Naive thymus-derived CD4-positive, alpha-beta T cell (primary cell): ENCODE measurements around the gene PTPRF. TPM values are rescaled to one million over a fixed set of nuclear protein-coding genes. Genes with fewer than 3 reads are reported as not detected.

Experiments used
- ATAC-seq: fragments of 150-1000 bp; cut with Tn5 transposase; 2 replicates; pipeline ENCODE4 v1.10.0; 2021; ENCODE audit warnings: mild to moderate bottlenecking, moderate library complexity
- CTCF ChIA-PET: fragments of 350-600 bp; sonication (Branson Sonifier 250); formaldehyde crosslinking; loops from one replicate; lab custom pipeline; 2021; ENCODE audit warnings: antibody characterized with exemption; lab: Charles Lee
- POLR2A ChIA-PET: fragments of 350-600 bp; sonication (Branson Sonifier 250); formaldehyde crosslinking; loops from one replicate; lab custom pipeline; 2021; ENCODE audit warnings: antibody characterized with exemption, inconsistent platforms; lab: Charles Lee
- DNase-seq, 9 donors: peaks; one replicate each; pipeline versions ENCODE4 v3.0.0 to v3.0.0-alpha.2; 2020 to 2022; ENCODE audit warnings: mixed read lengths in 1 of 9
- H3K27ac ChIP-seq: one replicate; pipeline ENCODE4 v1.7.0; 2013; ENCODE audit warnings: mild to moderate bottlenecking, low read depth, low read length, moderate library complexity
- H3K27me3 ChIP-seq, 2 donors: one replicate each; pipeline ENCODE4 v1.7.0; 2013; ENCODE audit warnings: low read length in 2 of 2, mild to moderate bottlenecking in 2 of 2, moderate library complexity in 2 of 2; ENCODE audit not compliant: control insufficient read depth in 2 of 2, insufficient read depth in 2 of 2
- H3K36me3 ChIP-seq, 3 experiments: 1 replicate in 2 of 3; 2 replicates in 1 of 3; pipeline ENCODE4 v1.7.0; 2013; ENCODE audit warnings: low read length in 3 of 3, mild to moderate bottlenecking in 3 of 3, moderate library complexity in 1 of 3; ENCODE audit not compliant: insufficient read depth in 3 of 3, control insufficient read depth in 2 of 3
- H3K4me1 ChIP-seq, 2 donors: one replicate each; pipeline ENCODE4 v1.7.0; 2013; ENCODE audit warnings: low read length in 2 of 2, mild to moderate bottlenecking in 2 of 2, moderate library complexity in 1 of 2; ENCODE audit not compliant: control insufficient read depth in 2 of 2, insufficient read depth in 2 of 2
- H3K4me3 ChIP-seq: 2 replicates; pipeline ENCODE4 v1.7.0; 2013; ENCODE audit warnings: mild to moderate bottlenecking, low read length
- H3K9me3 ChIP-seq, 3 experiments: 1 replicate in 2 of 3; 2 replicates in 1 of 3; pipeline ENCODE4 v1.7.0; 2013; ENCODE audit warnings: low read length in 3 of 3; ENCODE audit not compliant: control insufficient read depth in 2 of 3
- H3K27ac Mint-ChIP-seq, 9 donors: one replicate each; pipeline ENCODE4 v1.8.0; 2020 to 2022; ENCODE audit warnings: mixed read lengths in 9 of 9, mild to moderate bottlenecking in 8 of 9, moderate library complexity in 5 of 9, inconsistent platforms in 2 of 9
- H3K27me3 Mint-ChIP-seq, 5 donors: one replicate each; pipeline ENCODE4 v1.8.0; 2021 to 2022; ENCODE audit warnings: mixed read lengths in 5 of 5, mild to moderate bottlenecking in 1 of 5
- H3K36me3 Mint-ChIP-seq, 5 donors: one replicate each; pipeline ENCODE4 v1.8.0; 2020 to 2022; ENCODE audit warnings: mixed read lengths in 5 of 5, mild to moderate bottlenecking in 3 of 5, inconsistent platforms in 1 of 5
- H3K4me1 Mint-ChIP-seq, 7 donors: one replicate each; pipeline ENCODE4 v1.8.0; 2020 to 2022; ENCODE audit warnings: mixed read lengths in 7 of 7, mild to moderate bottlenecking in 3 of 7, inconsistent platforms in 1 of 7
- H3K4me3 Mint-ChIP-seq, 10 donors: one replicate each; pipeline ENCODE4 v1.8.0; 2020 to 2022; ENCODE audit warnings: mild to moderate bottlenecking in 10 of 10, mixed read lengths in 10 of 10, moderate library complexity in 6 of 10, inconsistent platforms in 2 of 10
- H3K9me3 Mint-ChIP-seq, 11 donors: one replicate each; pipeline ENCODE4 v1.8.0; 2020 to 2022; ENCODE audit warnings: mixed read lengths in 11 of 11, mild to moderate bottlenecking in 4 of 11, inconsistent platforms in 1 of 11, moderate library complexity in 1 of 11
- intact Hi-C, 2 donors: fragments of 100-400 bp; cut with micrococcal nuclease; formaldehyde crosslinking; loops; one replicate each; pipeline ENCODE4 v1.15.1; 2023
- polyA plus RNA-seq, 2 donors: library from polyadenylated mRNA; unstranded; fragments of 300-500 nt; fragmentation: Illumina TruSeq; gene quantifications; one replicate each; pipeline ENCODE4 v1.2.3, GENCODE V29; 2021
- total RNA-seq, 6 experiments: library from RNA in 5 of 6; stranded (reverse) in 5 of 6; gene quantifications; 1 replicate in 5 of 6; 2 replicates in 1 of 6; pipeline ENCODE4 v1.2.3 and lab custom pipeline; 2021 to 2026

Gene PTPRF
- total and polyA plus RNA-seq, 7 experiments from 2014 or later = 0.49 to 2.3 (median 1.8) TPM; not detected in 4

DNA sequence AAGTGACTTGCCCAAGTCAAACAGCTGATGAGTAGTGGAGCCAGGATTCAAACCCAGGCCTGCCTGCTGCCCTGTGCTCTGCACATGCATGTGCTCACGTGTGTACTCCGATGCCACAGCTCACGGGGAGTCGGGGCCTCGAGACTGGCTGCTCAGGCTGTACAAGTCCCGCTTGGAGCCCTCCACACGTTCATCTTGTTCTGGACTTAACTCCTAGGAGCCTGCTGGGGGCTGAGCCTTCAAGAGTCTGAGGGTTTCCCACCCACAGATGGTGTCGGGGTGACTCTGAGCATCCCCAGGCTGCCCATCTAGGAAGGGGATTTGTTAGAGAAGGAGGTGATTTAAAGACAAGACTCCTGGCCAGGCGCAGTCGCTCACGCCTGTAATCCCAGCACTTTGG lies 83.5 kb downstream of the PTPRF start:
- no peak overlapping the region for H3K27ac Mint-ChIP-seq
- ChIA-PET CTCF (no interaction called here), POLR2A (no interaction called here)
- no peak overlapping the region for H3K4me3 Mint-ChIP-seq
- H3K4me1 Mint-ChIP-seq = peaks cover 0 to 5% (median 0%) of the 10 kb centered on the region in 7 donors
- Histone ChIP-seq H3K27me3 (no peaks in the 10 kb centered on the region), H3K27ac (no peak overlapping the region), H3K4me3 (no peak overlapping the region), H3K36me3 (no peaks in the 10 kb centered on the region), H3K9me3 (no peaks in the 10 kb centered on the region), H3K4me1 (no peaks in the 10 kb centered on the region)
- H3K36me3 Mint-ChIP-seq = no peaks in the 10 kb centered on the region
- ATAC-seq (peak; percentile 12), DNase-seq (no peak)
- intact Hi-C loops = no loop called here
- H3K27me3 Mint-ChIP-seq = no peaks in the 10 kb centered on the region
- no peaks in the 10 kb centered on the region for H3K9me3 Mint-ChIP-seq

DNA sequence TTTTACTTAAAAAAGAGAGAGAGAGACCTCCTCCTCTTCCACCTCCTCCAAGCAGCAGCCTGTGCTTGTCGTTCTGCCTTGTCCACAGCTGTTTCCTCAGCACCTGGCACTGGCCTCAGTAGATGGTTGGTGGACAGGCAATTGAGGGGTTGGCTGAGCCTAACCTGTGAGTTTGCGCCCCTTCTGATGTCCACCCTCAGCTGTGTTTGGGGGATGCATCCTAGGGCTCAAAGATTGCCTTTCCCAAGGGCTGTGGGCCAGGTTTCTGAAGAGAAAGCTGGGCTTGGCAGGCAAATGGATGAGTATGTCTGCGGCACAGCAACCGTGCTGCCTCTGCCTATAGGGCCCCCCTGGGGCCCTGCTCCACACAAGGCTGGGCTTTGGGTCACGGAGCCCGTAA lies 84.2 kb downstream of the PTPRF start:
- H3K4me1 Mint-ChIP-seq = peaks cover 0 to 5% (median 0%) of the 10 kb centered on the region in 7 donors
- CTCF ChIA-PET = no interaction called here
- no peak for DNase-seq

DNA sequence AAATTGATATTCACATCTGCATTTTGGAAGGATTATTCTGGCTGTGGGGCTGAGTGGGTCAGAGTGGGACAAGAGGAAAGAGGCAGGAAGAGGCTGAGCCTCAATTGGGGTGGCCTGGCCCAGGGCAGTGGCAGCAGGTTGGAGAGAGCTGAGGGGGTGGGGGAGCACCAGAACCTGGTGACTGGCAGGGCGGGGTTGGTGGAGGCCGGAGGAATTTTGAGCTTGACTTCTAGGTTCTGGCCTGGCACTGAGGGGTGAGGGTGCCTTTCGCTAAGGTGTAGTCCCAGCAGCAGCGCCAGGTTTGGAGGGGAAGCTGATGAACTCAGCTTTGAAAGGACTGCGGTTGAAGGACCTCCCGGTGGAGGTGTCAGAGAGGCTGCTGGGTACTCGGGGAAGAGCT lies 85.7 kb downstream of the PTPRF start:
- Histone ChIP-seq H3K4me1 (no peaks in the 10 kb centered on the region), H3K36me3 (no peaks in the 10 kb centered on the region), H3K27ac (no peak overlapping the region), H3K27me3 (no peaks in the 10 kb centered on the region), H3K9me3 (no peaks in the 10 kb centered on the region), H3K4me3 (no peak overlapping the region)
- peaks cover 0 to 4% (median 0%) of the 10 kb centered on the region in 7 donors for H3K4me1 Mint-ChIP-seq
- H3K36me3 Mint-ChIP-seq = no peaks in the 10 kb centered on the region
- DNase-seq (no peak), ATAC-seq (no peak)
- H3K9me3 Mint-ChIP-seq = no peaks in the 10 kb centered on the region
- H3K4me3 Mint-ChIP-seq = no peak overlapping the region
- ChIA-PET CTCF (no interaction called here), POLR2A (no interaction called here)
- no peak overlapping the region for H3K27ac Mint-ChIP-seq
- intact Hi-C loops = no loop called here
- no peaks in the 10 kb centered on the region for H3K27me3 Mint-ChIP-seq

More for the DNA sequence above, 84.2 kb downstream of the PTPRF start:
- H3K36me3 ChIP-seq = no peaks in the 10 kb centered on the region
- no peaks in the 10 kb centered on the region for H3K9me3 ChIP-seq
- no peak for ATAC-seq
- no peaks in the 10 kb centered on the region for H3K4me1 ChIP-seq
- Mint-ChIP-seq H3K27me3 (no peaks in the 10 kb centered on the region), H3K36me3 (no peaks in the 10 kb centered on the region), H3K27ac (no peak overlapping the region), H3K4me3 (no peak overlapping the region), H3K9me3 (no peaks in the 10 kb centered on the region)
- no peaks in the 10 kb centered on the region for H3K27me3 ChIP-seq
- no peak overlapping the region for H3K4me3 ChIP-seq
- POLR2A ChIA-PET = no interaction called here
- no peak overlapping the region for H3K27ac ChIP-seq
- intact Hi-C loops = no loop called here

DNA sequence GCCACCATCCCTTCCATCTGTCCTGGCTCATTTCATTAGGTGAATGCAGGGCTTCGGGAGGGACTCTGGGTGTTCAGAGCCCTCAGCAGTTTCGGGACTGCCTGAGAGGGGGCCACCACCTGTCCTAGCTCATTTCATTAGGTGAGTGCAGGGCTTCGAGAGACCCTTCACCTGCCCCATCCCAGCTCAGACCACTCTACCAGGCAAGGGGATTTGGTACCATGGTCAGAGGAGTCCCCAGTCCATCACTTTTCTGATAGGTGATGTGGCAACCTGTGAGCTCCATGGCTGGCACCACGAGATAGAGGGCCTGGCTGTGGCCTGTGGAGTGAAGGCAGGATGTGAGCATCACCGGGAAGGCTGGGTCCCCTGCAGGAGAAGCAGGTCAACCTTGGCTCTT lies 86.3 kb downstream of the PTPRF start:
- POLR2A ChIA-PET = no interaction called here
- CTCF ChIA-PET = no interaction called here
- no peak overlapping the region for H3K27ac Mint-ChIP-seq

DNA sequence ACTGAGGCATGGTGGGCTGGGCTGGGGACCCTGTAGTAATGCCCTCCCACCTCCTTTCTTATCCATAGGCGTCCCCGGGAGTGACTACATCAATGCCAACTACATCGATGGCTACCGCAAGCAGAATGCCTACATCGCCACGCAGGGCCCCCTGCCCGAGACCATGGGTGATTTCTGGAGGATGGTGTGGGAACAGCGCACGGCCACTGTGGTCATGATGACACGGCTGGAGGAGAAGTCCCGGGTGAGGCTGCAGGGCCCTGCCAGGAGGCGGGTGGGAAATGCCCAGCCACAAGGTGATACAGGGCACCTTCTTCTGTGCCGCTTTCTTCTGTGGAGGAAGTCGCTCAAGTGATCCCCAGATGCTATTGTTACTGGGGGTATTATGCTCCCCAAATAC lies 87.0 kb downstream of the PTPRF start:
- POLR2A ChIA-PET = no interaction called here
- Mint-ChIP-seq H3K4me1 (no peaks in the 10 kb centered on the region), H3K36me3 (no peaks in the 10 kb centered on the region), H3K4me3 (no peak overlapping the region), H3K9me3 (no peaks in the 10 kb centered on the region), H3K27me3 (no peaks in the 10 kb centered on the region), H3K27ac (no peak overlapping the region)
- no peaks in the 10 kb centered on the region for H3K9me3 ChIP-seq
- H3K4me1 ChIP-seq = no peaks in the 10 kb centered on the region
- intact Hi-C loops = no loop called here
- no peak overlapping the region for H3K4me3 ChIP-seq
- no peak for DNase-seq
- no peaks in the 10 kb centered on the region for H3K27me3 ChIP-seq
- H3K27ac ChIP-seq = no peak overlapping the region
- no peaks in the 10 kb centered on the region for H3K36me3 ChIP-seq
- no peak for ATAC-seq
- CTCF ChIA-PET = no interaction called here

More for the DNA sequence above, 86.3 kb downstream of the PTPRF start:
- no peak overlapping the region for H3K27ac ChIP-seq
- H3K4me3 Mint-ChIP-seq = no peak overlapping the region
- H3K9me3 Mint-ChIP-seq = no peaks in the 10 kb centered on the region
- ATAC-seq = no peak
- H3K4me3 ChIP-seq = no peak overlapping the region
- H3K4me1 ChIP-seq = no peaks in the 10 kb centered on the region
- no peak for DNase-seq
- H3K36me3 ChIP-seq = no peaks in the 10 kb centered on the region
- H3K27me3 Mint-ChIP-seq = no peaks in the 10 kb centered on the region
- H3K4me1 Mint-ChIP-seq = no peaks in the 10 kb centered on the region
- intact Hi-C loops = no loop called here
- H3K9me3 ChIP-seq = no peaks in the 10 kb centered on the region
- H3K36me3 Mint-ChIP-seq = no peaks in the 10 kb centered on the region
- no peaks in the 10 kb centered on the region for H3K27me3 ChIP-seq

DNA sequence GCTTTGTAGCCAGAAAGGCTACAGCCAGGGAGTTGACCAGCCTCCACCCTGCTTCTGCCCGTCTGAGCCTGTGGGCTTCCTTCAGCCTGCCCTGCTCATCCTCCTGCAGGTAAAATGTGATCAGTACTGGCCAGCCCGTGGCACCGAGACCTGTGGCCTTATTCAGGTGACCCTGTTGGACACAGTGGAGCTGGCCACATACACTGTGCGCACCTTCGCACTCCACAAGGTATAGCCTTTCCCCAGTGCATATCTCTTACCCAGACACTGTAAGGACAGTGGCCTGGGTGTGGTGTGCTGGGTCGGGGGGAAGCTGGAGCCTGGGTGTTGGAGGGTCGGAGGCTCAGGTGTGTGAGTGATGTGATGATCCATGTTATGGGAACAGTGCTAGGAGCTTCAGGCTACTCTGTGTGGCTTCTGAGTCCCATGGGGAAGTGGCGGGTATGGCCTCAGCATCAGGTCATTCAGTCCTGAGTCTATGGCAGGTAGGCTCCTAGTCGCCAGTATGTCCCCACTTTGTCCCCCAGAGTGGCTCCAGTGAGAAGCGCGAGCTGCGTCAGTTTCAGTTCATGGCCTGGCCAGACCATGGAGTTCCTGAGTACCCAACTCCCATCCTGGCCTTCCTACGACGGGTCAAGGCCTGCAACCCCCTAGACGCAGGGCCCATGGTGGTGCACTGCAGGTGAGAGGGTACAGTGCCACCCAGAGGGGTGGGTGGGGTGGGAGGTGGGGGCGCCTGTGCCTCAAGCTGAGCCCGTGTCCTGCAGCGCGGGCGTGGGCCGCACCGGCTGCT lies 88.0 kb downstream of the PTPRF start:
- DNase-seq = no peak
- Mint-ChIP-seq H3K4me3 (no peak overlapping the region), H3K4me1 (no peaks in the 10 kb centered on the region), H3K36me3 (no peaks in the 10 kb centered on the region), H3K27ac (no peak overlapping the region), H3K27me3 (no peaks in the 10 kb centered on the region), H3K9me3 (no peaks in the 10 kb centered on the region)
- ChIA-PET POLR2A (no interaction called here), CTCF (no interaction called here)
- intact Hi-C loops = no loop called here
- ATAC-seq = no peak
- no peaks in the 10 kb centered on the region for H3K27me3 ChIP-seq
- no peaks in the 10 kb centered on the region for H3K36me3 ChIP-seq
- H3K9me3 ChIP-seq = no peaks in the 10 kb centered on the region
- no peak overlapping the region for H3K4me3 ChIP-seq
- no peaks in the 10 kb centered on the region for H3K4me1 ChIP-seq
- H3K27ac ChIP-seq = no peak overlapping the region

DNA sequence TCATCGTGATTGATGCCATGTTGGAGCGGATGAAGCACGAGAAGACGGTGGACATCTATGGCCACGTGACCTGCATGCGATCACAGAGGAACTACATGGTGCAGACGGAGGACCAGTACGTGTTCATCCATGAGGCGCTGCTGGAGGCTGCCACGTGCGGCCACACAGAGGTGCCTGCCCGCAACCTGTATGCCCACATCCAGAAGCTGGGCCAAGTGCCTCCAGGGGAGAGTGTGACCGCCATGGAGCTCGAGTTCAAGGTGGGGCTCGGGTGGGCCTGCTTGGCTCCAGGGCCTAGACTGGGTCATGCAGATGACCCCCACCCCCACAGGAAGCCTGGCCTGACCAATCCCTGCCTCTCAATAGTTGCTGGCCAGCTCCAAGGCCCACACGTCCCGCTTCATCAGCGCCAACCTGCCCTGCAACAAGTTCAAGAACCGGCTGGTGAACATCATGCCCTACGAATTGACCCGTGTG lies 88.7 kb downstream of the PTPRF start:
- no peak for DNase-seq
- no peaks in the 10 kb centered on the region for H3K9me3 ChIP-seq
- no peak overlapping the region for H3K27ac ChIP-seq
- H3K27ac Mint-ChIP-seq = no peak overlapping the region
- H3K4me1 Mint-ChIP-seq = no peaks in the 10 kb centered on the region
- CTCF ChIA-PET = no interaction called here
- H3K9me3 Mint-ChIP-seq = no peaks in the 10 kb centered on the region
- no peaks in the 10 kb centered on the region for H3K27me3 Mint-ChIP-seq
- H3K4me3 ChIP-seq = no peak overlapping the region
- intact Hi-C loops = no loop called here
- no peak for ATAC-seq
- no peak overlapping the region for H3K4me3 Mint-ChIP-seq
- no peaks in the 10 kb centered on the region for H3K4me1 ChIP-seq
- no peaks in the 10 kb centered on the region for H3K36me3 ChIP-seq
- POLR2A ChIA-PET = no interaction called here
- H3K27me3 ChIP-seq = no peaks in the 10 kb centered on the region
- H3K36me3 Mint-ChIP-seq = no peaks in the 10 kb centered on the region
